ENCODE data around the gene AUTS2. TPM values are rescaled to one million over a fixed set of nuclear protein-coding genes. Genes with fewer than 3 reads are reported as not detected.

Gene AUTS2
- total RNA-seq, 2 donors from 2014 or later: 8.6 TPM

- Histone ChIP-seq H3K9me3 (no peaks in the 10 kb centered on the region), H3K4me1 (no peaks in the 10 kb centered on the region), H3K27me3 (no peaks in the 10 kb centered on the region), H3K36me3 (peaks cover 76% of the 10 kb centered on the region), H3K27ac (no peak overlapping the region), H3K4me3 (no peak overlapping the region)
- DNase-seq (ENCODE audit: low spot score): no peak
- TF ChIP-seq, protein P1, sequence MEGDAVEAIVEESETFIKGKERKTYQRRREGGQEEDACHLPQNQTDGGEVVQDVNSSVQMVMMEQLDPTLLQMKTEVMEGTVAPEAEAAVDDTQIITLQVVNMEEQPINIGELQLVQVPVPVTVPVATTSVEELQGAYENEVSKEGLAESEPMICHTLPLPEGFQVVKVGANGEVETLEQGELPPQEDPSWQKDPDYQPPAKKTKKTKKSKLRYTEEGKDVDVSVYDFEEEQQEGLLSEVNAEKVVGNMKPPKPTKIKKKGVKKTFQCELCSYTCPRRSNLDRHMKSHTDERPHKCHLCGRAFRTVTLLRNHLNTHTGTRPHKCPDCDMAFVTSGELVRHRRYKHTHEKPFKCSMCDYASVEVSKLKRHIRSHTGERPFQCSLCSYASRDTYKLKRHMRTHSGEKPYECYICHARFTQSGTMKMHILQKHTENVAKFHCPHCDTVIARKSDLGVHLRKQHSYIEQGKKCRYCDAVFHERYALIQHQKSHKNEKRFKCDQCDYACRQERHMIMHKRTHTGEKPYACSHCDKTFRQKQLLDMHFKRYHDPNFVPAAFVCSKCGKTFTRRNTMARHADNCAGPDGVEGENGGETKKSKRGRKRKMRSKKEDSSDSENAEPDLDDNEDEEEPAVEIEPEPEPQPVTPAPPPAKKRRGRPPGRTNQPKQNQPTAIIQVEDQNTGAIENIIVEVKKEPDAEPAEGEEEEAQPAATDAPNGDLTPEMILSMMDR (IDR thresholded peaks at IDR 0.05): no peak
Measured at GRCh38 chr7:70782796-70783195, 1184.5 kb downstream of the AUTS2 start.

DNA sequence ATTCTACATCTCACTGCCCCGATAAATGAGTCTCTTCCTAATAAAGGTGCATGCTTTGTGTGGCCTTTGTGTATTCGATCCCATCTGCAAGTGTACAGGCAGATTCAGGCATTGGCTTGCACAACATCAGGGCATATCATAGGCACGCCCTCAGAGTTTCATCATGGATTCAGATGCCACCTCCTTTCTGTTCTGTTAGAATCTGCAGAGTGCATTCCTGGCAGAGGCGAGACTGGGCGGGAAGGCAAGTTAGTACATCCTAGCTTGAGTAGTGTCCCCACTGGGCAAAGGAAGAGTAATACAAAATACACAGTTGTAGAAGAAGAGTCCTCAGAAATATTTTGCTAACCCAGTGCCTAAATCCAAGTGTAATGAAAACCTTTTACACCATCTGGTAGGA, 1187.2 kb downstream of the AUTS2 start:
- no peaks in the 10 kb centered on the region for H3K27me3 ChIP-seq
- peaks cover 83% of the 10 kb centered on the region for H3K36me3 ChIP-seq
- no peaks in the 10 kb centered on the region for H3K4me1 ChIP-seq
- no peak overlapping the region for H3K4me3 ChIP-seq
- TF ChIP-seq, protein P1 (IDR thresholded peaks at IDR 0.05): no peak
- no peak for DNase-seq (ENCODE audit: low spot score)
- H3K27ac ChIP-seq: no peak overlapping the region
- no peaks in the 10 kb centered on the region for H3K9me3 ChIP-seq

- Histone ChIP-seq H3K4me1 (no peaks in the 10 kb centered on the region), H3K27ac (no peak overlapping the region), H3K9me3 (no peaks in the 10 kb centered on the region), H3K36me3 (peaks cover 88% of the 10 kb centered on the region), H3K27me3 (no peaks in the 10 kb centered on the region), H3K4me3 (no peak overlapping the region)
- no peak for DNase-seq (ENCODE audit: low spot score)
- TF ChIP-seq, protein P1 (IDR thresholded peaks at IDR 0.05): no peak
Measured at GRCh38 chr7:70786076-70786475, 1187.8 kb downstream of the AUTS2 start.

GRCh38 chr7:70787286-70787685, 1189.0 kb downstream of the AUTS2 start:
- Histone ChIP-seq H3K4me1 (no peaks in the 10 kb centered on the region), H3K27ac (no peak overlapping the region), H3K27me3 (no peaks in the 10 kb centered on the region), H3K9me3 (no peaks in the 10 kb centered on the region), H3K36me3 (peaks cover 88% of the 10 kb centered on the region), H3K4me3 (no peak overlapping the region)
- no peak for DNase-seq (ENCODE audit: low spot score)
- TF ChIP-seq, protein P1 (IDR thresholded peaks at IDR 0.05): no peak

DNA sequence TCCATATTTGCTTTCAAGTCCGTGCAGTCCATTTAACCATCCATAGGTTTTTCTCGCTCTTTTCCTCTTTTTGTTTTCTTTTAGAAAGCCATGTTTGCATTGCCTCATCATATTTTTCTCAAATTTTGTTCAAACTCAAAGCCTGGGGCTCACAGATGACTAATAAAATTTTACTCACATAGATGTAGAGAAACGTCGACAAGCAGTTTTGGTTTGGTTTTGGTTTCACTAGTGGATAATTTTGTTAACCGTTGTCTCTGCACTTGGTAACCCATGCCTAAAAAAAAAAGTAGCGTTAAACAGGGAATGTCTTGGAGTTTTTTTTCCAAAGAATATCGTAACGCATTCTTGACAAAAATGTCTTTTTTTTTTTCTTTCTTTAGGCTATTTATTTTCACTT, 1189.5 kb downstream of the AUTS2 start:
- H3K9me3 ChIP-seq: no peaks in the 10 kb centered on the region
- TF ChIP-seq, protein P1 (IDR thresholded peaks at IDR 0.05): no peak
- H3K36me3 ChIP-seq: peaks cover 83% of the 10 kb centered on the region
- no peaks in the 10 kb centered on the region for H3K4me1 ChIP-seq
- no peaks in the 10 kb centered on the region for H3K27me3 ChIP-seq
- no peak for DNase-seq (ENCODE audit: low spot score)
- no peak overlapping the region for H3K27ac ChIP-seq
- no peak overlapping the region for H3K4me3 ChIP-seq

GRCh38 chr7:70788276-70788675, 1190.0 kb downstream of the AUTS2 start:
- H3K4me3 ChIP-seq: no peak overlapping the region
- no peak overlapping the region for H3K27ac ChIP-seq
- TF ChIP-seq, protein P1 (IDR thresholded peaks at IDR 0.05): no peak
- H3K36me3 ChIP-seq: peaks cover 81% of the 10 kb centered on the region
- DNase-seq (ENCODE audit: low spot score): no peak
- no peaks in the 10 kb centered on the region for H3K27me3 ChIP-seq
- H3K9me3 ChIP-seq: no peaks in the 10 kb centered on the region
- H3K4me1 ChIP-seq: no peaks in the 10 kb centered on the region

Data from right atrium auricular region (tissue), 2 donors.